Activated T-helper 17 cell treated with anti-CD3 and anti-CD28 coated beads, Interleukin-2, amount 50 U/mL, for 72 hours (primary cell): ENCODE data around the gene MMP23B. TPM values are rescaled to one million over a fixed set of nuclear protein-coding genes. Genes with fewer than 3 reads are reported as not detected.
"Not testable (repeated sequence)": the region's sequence is repeated elsewhere in the genome, so short reads cannot be mapped to it uniquely, and the experiment has no call there.

Source experiments
- ATAC-seq: fragments of 150-1000 bp; cut with Tn5 transposase; replicated peaks from 2 replicates; pipeline ENCODE4 v1.10.0; 2021; ENCODE audit warnings: mild to moderate bottlenecking, moderate library complexity
- H3K27ac Mint-ChIP-seq: one replicate; pipeline ENCODE4 v1.8.0; 2022; ENCODE audit warnings: mixed read lengths
- H3K27me3 Mint-ChIP-seq: one replicate; pipeline ENCODE4 v1.8.0; 2022; ENCODE audit warnings: mixed read lengths
- H3K36me3 Mint-ChIP-seq: one replicate; pipeline ENCODE4 v1.8.0; 2022; ENCODE audit warnings: low read depth, mild to moderate bottlenecking, mixed read lengths
- H3K4me1 Mint-ChIP-seq: one replicate; pipeline ENCODE4 v1.8.0; 2022; ENCODE audit warnings: mixed read lengths
- H3K4me3 Mint-ChIP-seq: one replicate; pipeline ENCODE4 v1.8.0; 2022; ENCODE audit warnings: mild to moderate bottlenecking, mixed read lengths
- H3K9me3 Mint-ChIP-seq: one replicate; pipeline ENCODE4 v1.8.0; 2022; ENCODE audit warnings: mixed read lengths
- total RNA-seq, 2 donors: library from RNA; stranded (reverse); gene quantifications; one replicate each; pipeline ENCODE4 v1.2.3, GENCODE V29; 2022

Gene MMP23B
- total RNA-seq, 2 donors from 2014 or later = 1.8 to 6.5 TPM

DNA sequence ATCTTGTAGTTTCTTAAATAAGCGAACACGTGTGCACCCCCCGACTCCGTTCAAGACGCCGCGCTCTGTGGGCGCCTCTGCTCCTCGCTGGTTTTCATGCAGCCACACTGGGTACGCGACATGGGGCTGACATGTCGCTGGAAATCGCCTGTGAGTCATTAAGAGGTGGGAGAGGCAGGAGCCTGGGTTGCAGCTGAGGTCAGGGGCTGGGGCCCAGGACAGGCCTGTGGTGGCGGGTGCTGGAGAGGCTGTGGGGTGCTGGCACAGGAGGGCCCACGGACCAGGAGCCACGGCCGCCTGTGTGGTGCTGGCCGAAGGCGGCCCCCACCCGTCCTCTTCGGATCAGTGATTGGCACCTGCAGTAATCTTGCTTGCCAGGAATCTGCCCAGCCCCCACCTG lies 42.8 kb downstream of the MMP23B start:
- ATAC-seq = peak; percentile 25
- not testable (repeated sequence) for H3K9me3 Mint-ChIP-seq, H3K27ac Mint-ChIP-seq, H3K4me3 Mint-ChIP-seq, H3K27me3 Mint-ChIP-seq
- H3K36me3 Mint-ChIP-seq = peaks cover 45% of the 10 kb centered on the region
- peaks cover 11% of the 10 kb centered on the region for H3K4me1 Mint-ChIP-seq

DNA sequence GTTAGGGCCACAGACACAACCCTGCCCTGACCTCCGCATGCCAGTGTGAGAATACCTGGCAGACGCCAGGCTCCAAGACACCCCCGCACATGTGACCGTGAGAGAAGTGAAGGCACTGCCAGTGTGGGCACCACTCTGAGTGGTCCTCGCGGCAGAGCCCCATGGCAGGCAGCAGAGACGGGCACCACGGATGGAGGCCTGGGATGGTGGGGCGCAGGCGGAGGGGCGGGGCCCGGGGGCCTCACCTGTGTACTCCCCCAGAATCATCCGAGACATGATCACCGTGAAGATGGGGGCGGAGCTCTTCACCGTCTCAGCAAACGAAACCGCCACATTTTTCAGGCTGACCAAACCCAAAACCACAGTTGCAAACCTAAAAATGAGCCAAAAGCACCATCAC lies 43.2 kb downstream of the MMP23B start:
- H3K27me3 Mint-ChIP-seq, H3K9me3 Mint-ChIP-seq, H3K27ac Mint-ChIP-seq, H3K4me3 Mint-ChIP-seq, ATAC-seq: not testable (repeated sequence)
- Mint-ChIP-seq H3K4me1 (peaks cover 11% of the 10 kb centered on the region), H3K36me3 (peaks cover 44% of the 10 kb centered on the region)

DNA sequence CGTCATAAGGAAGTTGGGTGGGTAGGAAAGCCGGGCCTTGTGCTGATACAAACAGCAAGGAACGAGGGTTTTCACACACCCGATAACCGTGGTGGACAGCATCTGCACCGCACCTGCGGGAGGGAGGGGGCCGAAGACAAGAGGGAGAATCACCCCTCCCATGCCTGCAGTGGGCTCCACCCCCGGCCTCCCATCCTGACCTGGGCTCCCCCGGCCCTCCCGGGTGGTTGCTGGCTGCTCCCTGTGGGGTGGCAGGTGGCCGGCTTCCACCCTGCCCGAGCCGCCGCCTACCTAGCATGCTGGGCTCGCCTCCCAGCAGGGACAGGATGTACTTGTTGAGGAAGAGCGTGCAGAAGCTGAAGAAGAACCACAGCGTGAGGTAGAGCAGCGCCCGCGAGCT lies 44.1 kb downstream of the MMP23B start:
- Mint-ChIP-seq H3K36me3 (peaks cover 35% of the 10 kb centered on the region), H3K4me1 (peaks cover 11% of the 10 kb centered on the region)
- H3K27ac Mint-ChIP-seq, H3K4me3 Mint-ChIP-seq, H3K27me3 Mint-ChIP-seq, H3K9me3 Mint-ChIP-seq, ATAC-seq: not testable (repeated sequence)

- ATAC-seq = peak; percentile 64
- Mint-ChIP-seq H3K4me3 (peak overlapping the region; percentile 88), H3K27ac (peak overlapping the region; percentile 95), H3K36me3 (peaks cover 30% of the 10 kb centered on the region), H3K9me3 (no peaks in the 10 kb centered on the region), H3K27me3 (no peaks in the 10 kb centered on the region), H3K4me1 (peaks cover 11% of the 10 kb centered on the region)
Observed at GRCh38 chr1:1677718-1678580, 46.0 kb downstream of the MMP23B start.

GRCh38 chr1:1678581-1679380 lies 46.8 kb downstream of the MMP23B start:
- Mint-ChIP-seq H3K27me3 (no peaks in the 10 kb centered on the region), H3K4me1 (peaks cover 11% of the 10 kb centered on the region), H3K9me3 (no peaks in the 10 kb centered on the region), H3K4me3 (peak overlapping the region; percentile 88), H3K27ac (peak overlapping the region; percentile 95), H3K36me3 (peaks cover 21% of the 10 kb centered on the region)
- peak; percentile 60 for ATAC-seq

- H3K4me1 Mint-ChIP-seq = peaks cover 11% of the 10 kb centered on the region
- H3K27me3 Mint-ChIP-seq = no peaks in the 10 kb centered on the region
- H3K36me3 Mint-ChIP-seq = peaks cover 14% of the 10 kb centered on the region
- no peaks in the 10 kb centered on the region for H3K9me3 Mint-ChIP-seq
- no peak for ATAC-seq
- no peak overlapping the region for H3K27ac Mint-ChIP-seq
- no peak overlapping the region for H3K4me3 Mint-ChIP-seq
Observed at GRCh38 chr1:1680031-1680911, 48.3 kb downstream of the MMP23B start.

DNA sequence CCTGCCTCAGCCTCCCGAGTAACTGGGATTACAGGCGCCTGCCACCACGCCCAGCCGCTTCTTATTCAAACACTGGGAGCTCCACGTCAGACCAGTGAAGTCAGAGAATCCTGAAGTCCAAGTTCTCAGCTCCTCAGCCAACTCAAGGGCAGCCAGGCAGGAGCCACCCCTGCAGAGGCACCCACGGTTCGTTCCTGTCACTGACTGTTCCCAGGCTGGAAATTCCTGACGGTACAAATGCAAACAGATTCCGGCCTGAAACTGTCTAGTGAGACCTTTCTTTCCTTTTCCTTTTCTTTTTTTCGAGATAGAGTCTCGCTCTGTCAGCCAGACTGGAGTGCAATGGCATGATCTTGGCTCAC lies 48.9 kb downstream of the MMP23B start:
- no peaks in the 10 kb centered on the region for H3K27me3 Mint-ChIP-seq
- peaks cover 11% of the 10 kb centered on the region for H3K4me1 Mint-ChIP-seq
- H3K27ac Mint-ChIP-seq = no peak overlapping the region
- H3K36me3 Mint-ChIP-seq = peaks cover 18% of the 10 kb centered on the region
- no peak overlapping the region for H3K4me3 Mint-ChIP-seq
- no peaks in the 10 kb centered on the region for H3K9me3 Mint-ChIP-seq
- no peak for ATAC-seq

- ATAC-seq = no peak
- H3K4me3 Mint-ChIP-seq = no peak overlapping the region
- peaks cover 10% of the 10 kb centered on the region for H3K4me1 Mint-ChIP-seq
- no peaks in the 10 kb centered on the region for H3K9me3 Mint-ChIP-seq
- no peak overlapping the region for H3K27ac Mint-ChIP-seq
- H3K27me3 Mint-ChIP-seq = no peaks in the 10 kb centered on the region
- H3K36me3 Mint-ChIP-seq = peaks cover 6% of the 10 kb centered on the region
Observed at GRCh38 chr1:1683104-1683905, 51.3 kb downstream of the MMP23B start.

Other genes starting within 250 kb of the MMP23B start
- gene CCNL2, start 232.8 kb upstream of the MMP23B start, total RNA-seq = 100 to 1,000 TPM; 103 to 107 TPM
- gene MRPL20, start 224.9 kb upstream of the MMP23B start, total RNA-seq = 100 to 1,000 TPM in 1 of 2 donors, 10 to 100 TPM in 1; 57.7 to 147 TPM
- not detected for gene ANKRD65, start 210.9 kb upstream of the MMP23B start, total RNA-seq
- 1 to 10 TPM in 1 of 2 donors, under 1 TPM in 1; 0.84 to 6.2 TPM for gene VWA1, start 196.5 kb upstream of the MMP23B start, total RNA-seq
- gene ATAD3C, start 182.5 kb upstream of the MMP23B start, total RNA-seq = 1 to 10 TPM; 1.4 to 2.1 TPM
- 10 to 100 TPM; 24.6 to 55.5 TPM for gene ATAD3B, start 160.4 kb upstream of the MMP23B start, total RNA-seq
- gene ATAD3A, start 120.0 kb upstream of the MMP23B start, total RNA-seq = 10 to 100 TPM; 24.2 to 56.8 TPM
- 1 to 10 TPM; 2.1 to 2.3 TPM for gene TMEM240, start 91.5 kb upstream of the MMP23B start, total RNA-seq
- 100 to 1,000 TPM in 1 of 2 donors, 10 to 100 TPM in 1; 75.6 to 133 TPM for gene SSU72, start 57.3 kb upstream of the MMP23B start, total RNA-seq
- 1 to 10 TPM; 1.1 to 1.4 TPM for gene FNDC10, start 32.0 kb upstream of the MMP23B start, total RNA-seq
- gene MIB2, start 16.7 kb upstream of the MMP23B start, total RNA-seq = 10 to 100 TPM; 42.7 to 83.5 TPM
- gene CDK11B, start 26.8 kb downstream of the MMP23B start, total RNA-seq = 10 to 100 TPM; 19.1 to 34.4 TPM
- 10 to 100 TPM; 31.4 to 38.5 TPM for gene SLC35E2B, start 60.6 kb downstream of the MMP23B start, total RNA-seq
- gene CDK11A, start 92.2 kb downstream of the MMP23B start, total RNA-seq = 10 to 100 TPM; 51.8 to 65.6 TPM
- gene NADK, start 146.3 kb downstream of the MMP23B start, total RNA-seq = 10 to 100 TPM; 39.0 to 90.2 TPM